ENCODE results near the gene MRPL34. TPM values are rescaled to one million over a fixed set of nuclear protein-coding genes. Genes with fewer than 3 reads are reported as not detected.
"Not testable (repeated sequence)": the region's sequence is repeated elsewhere in the genome, so short reads cannot be mapped to it uniquely, and the experiment has no call there.

Gene MRPL34
- total RNA-seq, 1 donor from 2014 or later: 102 TPM

DNA sequence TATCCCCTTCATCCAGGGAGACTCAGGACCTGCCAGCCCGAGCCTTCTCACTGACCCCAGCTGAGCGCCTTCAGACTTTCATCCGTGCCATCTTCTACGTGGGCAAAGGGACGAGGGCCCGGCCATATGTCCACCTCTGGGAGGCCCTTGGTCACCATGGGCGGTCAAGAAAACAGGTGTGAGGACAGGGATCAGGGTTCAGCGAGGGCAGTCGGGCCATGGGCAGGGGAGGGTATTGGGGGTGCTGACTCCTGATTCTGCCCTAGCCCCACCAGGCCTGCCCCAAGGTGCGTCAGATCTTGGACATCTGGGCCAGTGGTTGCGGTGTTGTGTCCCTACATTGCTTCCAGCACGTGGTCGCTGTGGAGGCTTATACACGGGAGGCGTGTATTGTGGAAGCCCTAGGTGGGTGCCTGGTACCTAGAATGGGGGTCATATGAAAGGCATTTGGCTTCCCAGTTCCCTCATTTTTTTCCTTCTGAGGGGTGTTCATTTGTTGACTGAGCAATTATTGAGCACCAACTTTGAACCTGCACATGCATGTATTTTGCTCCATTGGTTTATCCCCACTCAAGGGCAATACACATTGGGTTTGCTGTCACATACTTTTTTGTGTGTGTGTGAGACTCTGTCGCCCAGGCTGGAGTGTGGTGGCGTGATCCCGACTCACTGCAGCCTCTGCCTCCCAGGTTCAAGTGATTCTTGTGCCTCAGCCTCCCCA is 20.1 kb upstream of the MRPL34 start:
- DNase-seq (ENCODE audit: low spot score): no peak

DNA sequence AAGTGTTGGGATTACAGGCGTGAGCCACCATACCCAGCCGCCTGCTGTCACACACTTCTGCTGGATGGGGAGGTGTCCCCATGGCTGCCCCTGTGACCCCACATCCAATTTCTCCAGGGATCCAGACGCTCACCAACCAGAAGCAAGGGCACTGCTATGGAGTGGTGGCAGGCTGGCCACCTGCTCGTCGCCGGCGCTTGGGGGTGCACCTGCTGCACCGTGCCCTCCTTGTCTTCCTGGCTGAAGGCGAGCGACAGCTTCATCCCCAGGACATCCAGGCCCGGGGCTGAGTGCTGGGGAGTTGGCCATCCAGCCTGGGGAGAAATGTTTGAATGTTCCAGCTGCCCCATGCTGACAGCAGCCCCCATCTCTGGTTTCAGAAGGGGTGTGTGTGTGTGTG is 19.4 kb upstream of the MRPL34 start:
- no peak for DNase-seq (ENCODE audit: low spot score)

DNA sequence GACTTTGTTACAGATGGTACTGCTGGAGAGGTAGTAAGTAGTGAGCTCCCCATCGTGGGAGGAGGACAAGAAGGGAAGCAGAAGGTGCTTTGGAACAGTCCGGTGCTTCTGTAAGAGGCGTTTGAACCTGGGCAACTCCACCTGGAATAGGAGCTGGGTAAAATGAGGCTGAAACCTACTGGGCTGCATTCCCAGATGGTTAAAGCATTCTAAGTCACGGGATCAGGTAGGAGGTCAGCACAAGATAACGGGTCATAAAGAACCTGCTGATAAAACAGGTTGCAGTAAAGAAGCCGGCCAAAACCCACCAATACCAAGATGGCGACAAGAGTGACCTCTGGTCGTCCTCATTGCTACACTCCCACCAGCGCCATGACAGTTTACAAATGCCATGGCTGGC is 18.9 kb upstream of the MRPL34 start:
- DNase-seq (ENCODE audit: low spot score): no peak

DNA sequence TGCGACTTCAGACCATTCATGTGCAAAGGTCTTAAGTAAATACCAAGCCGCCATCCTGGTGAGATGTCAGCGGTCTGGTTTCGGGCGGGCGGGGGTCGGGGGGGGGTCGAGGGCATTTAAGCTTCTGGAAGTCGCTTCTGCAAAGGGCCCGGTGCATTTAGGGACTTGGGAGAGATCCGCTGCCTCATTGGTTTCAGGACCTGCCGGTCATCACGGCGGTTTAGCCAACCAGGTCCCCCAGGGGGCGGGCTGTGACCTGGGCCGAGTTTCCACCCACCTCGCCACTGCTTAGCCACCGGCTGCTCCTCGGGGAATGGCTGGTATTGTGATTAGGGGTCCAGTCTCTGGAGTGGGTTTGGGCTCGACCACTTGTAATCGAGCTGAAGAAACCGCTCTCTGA is 16.2 kb upstream of the MRPL34 start:
- peak; percentile 59 for DNase-seq (ENCODE audit: low spot score)

DNA sequence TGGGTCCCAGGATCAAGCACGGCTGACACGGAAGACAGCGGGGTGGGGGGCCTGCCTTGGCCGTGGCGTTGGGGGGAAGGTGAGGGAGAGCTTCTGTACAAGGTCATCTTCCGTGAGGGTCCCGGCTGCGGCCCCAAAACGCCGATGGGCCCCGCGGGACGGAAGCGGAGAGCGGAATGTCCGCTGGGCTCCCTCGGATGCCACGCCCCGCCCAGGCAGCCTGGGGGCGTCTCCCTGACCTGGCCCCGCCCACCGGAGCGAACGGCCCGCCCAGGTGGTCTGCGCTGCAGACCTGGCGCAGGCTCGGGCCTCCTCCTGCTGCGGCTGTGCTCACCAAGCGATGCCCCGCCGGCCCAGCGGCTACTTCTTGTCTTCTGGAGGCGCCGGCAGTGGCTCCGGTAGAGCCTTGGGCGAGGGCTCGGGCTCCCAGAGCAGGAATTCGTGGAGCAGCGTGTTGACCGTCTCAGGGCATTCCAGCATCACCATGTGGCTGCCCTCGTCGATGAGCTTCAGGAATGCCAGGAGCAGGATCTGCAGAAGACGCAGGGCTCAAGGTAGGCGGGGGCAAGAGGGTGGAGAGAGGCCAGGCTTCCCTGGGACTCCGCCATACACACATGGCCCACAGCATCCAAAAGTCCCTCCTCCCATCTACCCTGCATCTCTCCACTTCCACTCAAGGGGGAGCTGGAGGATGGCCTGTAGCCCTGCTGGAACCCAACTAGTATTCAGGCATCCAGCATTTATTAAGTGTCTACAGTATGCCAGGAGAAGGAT is 13.2 kb upstream of the MRPL34 start:
- DNase-seq (ENCODE audit: low spot score): peak; percentile 80

DNA sequence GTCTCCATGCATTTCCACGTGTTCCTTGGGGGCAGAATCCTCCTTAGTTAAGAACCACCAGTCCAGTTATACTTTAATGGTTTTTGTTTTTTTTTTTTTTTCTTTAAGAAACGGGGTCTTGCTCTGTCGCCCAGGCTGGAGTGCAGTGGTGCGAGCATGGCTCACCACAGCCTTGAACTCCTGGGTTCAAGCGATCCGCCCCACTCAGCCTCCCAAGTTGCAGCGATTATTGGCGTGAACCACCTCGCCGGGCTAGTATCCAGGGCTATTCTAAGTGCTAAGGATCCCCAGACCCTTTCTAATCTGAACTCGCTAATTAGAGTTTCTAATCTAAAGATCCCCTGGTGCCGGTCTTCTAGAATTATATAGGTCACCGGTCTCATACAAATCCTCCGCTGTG is 12.1 kb upstream of the MRPL34 start:
- DNase-seq (ENCODE audit: low spot score): no peak

DNA sequence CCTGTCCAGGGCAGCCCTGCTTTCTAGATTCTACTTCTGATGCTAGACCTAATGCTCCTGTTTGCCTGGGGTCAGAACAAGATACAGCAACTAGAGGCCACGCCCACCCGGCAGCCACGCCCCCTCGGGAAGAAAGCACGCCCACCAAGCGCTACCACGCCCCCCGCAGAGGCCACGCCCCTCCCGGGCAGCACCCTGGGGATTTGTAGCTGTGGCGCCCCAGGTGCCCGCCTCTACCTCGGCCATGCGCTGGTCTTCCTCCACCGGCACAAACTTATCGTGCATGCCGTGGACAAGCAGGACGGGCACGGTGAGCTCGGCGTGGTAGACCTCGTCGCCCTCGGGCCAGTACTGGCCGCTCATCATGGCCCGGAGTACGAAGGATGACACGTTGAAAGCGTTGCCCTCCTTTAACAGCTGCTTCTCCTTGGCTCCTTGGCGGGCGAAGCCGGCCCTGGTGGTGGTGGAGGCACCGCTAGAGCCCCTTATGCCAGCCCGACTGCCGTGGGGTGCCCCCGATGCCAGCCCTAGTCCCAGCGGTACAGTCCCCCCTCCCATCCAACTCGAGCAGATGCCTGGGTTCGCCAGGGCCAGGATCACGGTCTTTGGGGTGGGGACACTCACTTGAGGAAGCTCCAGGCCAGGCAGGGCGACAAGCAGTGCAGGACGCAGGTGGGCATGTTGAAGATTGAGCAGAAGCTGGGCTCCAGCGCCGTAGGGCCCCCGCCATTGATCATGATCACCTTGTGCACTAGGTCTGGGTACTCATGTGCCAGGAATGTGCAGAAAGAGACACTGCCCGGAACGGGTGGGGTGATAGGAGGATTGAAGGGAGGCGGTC is 11.4 kb upstream of the MRPL34 start:
- no peak for DNase-seq (ENCODE audit: low spot score)

DNA sequence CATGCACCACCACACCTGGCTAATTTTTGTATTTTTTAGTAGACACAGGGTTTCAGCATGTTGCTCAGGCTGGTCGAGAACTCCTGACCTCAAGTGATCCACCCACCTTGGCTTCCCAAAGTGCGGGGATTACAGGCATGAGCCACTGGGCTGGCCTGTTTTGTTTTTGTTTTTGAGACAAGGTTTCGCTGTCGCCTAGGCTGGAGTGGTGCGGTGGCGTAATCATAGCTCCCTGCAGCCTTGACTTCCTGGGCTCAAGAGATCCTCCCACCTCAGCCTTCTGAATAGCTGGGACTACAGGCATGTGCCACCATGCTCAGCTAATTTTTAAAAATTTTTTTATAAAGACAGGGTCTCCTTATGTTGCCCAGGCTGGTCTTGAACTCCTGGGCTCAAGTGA is 10.1 kb upstream of the MRPL34 start:
- not testable (repeated sequence) for DNase-seq (ENCODE audit: low spot score)

DNA sequence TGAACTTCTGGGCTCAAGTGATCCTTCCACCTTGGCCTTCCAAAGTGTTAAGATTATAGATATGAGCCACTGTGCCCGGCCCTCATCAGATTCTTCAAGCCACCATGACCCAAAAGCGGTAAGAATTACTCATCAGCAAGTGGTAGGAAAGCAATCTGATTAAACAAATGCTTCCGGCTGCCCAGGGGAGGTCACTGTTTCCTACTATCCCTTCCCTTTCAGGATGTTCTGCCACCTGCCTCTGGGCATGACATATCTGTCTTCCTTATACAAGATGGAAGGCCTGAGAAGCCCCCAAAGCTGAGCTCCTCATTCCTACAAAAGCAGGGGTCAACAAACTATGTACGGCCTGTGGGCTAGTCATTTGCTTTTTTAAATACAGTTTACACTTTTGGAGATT is 9.4 kb upstream of the MRPL34 start:
- no peak for DNase-seq (ENCODE audit: low spot score)

DNA sequence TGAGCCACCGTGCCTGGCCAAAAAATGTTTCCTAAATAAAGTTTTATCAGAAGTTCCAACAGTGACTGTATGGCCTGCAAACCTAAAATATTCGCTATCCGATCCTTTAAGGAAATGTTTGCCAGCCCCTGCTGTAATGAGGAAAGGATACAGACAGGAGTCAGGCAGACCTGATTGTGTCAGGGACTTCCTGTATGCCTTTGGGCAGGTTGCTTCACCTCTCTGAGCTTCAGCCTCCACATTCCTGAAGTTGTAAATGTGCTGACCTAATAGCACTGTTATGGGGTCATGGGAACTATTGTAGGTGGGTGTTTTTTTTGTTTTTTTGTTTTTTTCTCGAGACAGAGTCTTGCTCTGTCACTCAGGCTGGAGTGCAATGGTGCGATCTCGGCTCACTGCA is 8.7 kb upstream of the MRPL34 start:
- no peak for DNase-seq (ENCODE audit: low spot score)

DNA sequence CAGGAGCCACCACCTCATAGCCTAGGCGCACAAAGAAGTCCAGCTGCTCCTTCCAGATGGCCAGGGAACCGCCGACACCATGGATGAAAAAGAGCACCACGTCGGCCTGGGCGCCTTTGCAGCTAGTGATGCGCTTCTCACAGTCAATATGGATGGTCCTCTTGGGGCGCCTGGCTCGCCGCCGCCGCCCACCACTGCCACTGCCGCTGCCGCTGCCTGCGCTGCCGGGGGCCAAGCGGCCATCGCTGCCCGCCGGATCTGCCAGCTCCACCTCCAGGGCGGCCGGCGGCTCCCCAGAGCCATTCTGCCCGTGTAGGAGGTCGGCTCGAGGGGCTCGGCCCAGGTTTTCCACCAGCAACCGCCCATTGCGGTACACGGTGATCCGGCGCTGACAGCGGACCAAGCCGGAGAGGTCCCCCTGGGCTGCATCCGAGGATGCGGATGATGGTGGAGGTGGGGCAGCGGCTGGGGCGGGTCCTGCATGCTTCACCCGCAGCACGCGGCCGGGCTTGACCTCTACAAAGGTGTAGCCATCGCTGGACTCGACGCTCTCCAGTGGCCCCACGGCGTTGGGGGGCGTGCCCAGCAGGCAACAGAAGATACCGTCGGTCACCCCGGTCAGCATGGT is 4.6 kb upstream of the MRPL34 start:
- no peak for DNase-seq (ENCODE audit: low spot score)

DNA sequence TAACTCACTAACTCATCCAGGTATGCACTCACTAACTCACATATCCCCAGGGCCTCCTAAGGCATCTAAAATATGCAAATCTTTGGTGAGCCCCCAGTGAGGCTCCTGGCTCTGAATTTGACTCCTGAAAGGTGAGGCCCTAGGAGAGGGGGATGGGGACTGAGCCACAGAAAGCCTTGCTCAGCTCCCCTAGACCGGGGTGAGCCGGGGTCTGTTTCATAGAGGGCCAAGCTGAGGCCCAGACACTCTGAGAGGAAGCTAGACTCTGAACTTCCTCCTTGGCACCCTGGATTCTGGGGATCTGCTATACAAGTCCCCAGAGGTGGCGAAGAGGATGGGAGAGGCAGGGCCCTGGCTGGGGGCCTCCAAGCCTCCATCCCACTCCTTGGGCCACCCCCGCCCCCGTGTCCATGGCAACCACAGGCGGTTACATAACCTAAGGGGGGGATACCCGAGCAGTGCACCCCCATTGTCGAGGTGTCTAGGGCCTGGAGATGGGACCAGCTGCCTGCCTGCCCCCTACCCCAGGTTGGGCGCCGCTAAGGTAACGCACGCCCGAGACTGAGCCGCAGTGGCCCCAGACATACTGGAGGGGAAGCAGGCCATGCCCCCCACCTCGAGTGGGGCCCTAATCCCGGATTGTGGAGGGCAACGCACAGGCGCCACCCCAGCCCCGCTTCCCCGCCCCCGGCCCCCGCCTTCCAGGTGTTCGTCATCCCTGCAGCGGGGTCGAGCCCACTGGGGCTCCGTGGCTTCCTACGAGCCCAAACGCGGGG is 3.1 kb upstream of the MRPL34 start:
- DNase-seq (ENCODE audit: low spot score): no peak

DNA sequence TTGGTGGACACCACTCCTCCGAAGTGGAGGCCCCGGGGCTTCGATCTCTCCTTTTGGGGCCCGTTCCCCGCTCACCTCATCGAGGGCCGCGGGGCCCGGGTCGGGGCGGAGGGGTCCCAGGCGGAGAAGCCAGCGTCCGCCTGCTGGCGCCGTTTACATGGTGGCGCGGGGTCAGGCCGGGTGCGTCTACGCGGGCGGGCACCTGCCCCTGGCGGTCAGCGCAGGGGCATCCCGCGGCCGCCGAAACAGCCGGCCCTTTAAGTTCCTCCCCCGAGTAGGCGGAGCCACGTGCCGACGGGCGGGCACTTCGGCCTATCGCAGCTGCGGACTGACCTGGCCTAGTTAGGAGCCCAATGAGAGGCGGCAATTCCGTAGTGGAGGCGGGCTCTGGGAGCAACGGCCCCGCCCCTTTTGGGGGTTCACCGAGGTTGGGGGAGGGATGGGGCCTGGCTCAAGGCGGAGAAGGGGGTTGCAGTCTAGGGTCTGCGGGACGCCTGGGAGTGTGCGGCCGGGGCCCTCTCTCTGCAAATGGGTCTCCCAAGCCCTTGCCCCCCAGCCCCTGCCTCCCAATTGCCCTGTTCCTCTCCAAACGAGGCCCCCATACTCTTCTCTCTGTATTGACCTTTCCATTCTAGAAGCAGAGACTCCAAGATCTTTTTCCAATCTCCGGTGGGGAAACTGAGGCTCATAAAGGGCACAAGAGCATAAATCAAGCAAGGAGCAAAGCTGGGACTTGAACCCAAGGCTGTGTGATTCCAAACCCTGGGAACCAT is 2.3 kb upstream of the MRPL34 start, which contains the start of gene ABHD8:
ABHD8 (minus strand) TSS at position 259 of the 773 bp plus-strand sequence. CDS start 1,809 bp downstream, outside the sequence.
- peak; percentile 96 for DNase-seq (ENCODE audit: low spot score)

DNA sequence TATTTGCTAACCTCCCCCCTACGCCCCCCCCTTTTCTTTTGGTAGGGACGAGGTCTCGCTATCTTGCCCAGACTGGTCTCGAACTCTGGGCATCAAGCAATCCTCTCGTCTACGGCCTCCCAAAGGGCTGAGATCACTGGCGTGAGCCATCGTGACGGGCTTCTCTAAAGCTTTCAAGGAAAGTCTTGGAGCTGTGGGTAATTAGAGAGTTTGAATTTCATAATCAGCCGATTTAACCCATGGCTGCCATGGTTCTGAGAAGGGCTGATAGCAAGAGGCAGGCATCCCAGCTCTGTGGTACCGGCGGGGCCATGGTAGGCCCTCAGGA is 1.8 kb upstream of the MRPL34 start:
- DNase-seq (ENCODE audit: low spot score): no peak

DNA sequence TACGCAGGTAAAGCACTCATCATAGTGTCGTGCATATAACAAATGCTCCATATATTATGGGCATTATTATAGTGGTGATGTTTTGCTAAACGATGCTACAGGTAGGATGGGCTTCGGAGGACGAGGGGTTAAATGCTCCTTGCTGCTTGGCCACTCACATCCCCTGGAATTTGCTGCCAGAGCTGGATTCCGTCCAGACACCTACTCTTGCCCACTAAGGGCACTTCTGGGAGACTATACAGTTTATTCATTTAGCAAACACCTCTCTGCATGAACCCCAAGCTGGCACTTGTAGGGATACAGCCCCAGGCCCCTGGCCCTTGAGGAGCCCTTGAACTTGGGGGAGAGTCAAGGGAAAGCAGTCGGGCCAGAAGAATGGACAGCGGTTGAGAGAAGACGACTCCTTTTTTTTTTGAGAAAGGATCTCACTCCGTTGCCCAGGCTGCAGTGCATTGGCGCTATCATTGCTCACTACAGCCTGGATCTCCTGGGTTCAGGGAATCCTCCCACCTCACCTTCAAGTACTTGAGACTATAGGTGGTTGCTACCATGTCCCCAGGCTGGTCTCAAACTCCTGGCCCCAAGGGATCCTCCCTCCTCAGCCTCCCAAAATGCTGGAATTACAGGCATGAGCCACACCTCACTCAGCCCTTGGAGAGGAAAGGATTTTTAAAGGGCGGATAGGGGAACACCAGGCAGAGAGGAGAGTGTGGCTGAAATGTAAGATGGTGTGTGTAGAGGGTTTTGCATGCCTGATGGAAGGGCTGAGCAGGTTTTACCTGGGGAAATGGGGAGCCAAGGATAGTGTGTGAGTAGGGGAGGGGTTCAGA is 1.1 kb upstream of the MRPL34 start:
- DNase-seq (ENCODE audit: low spot score): no peak

DNA sequence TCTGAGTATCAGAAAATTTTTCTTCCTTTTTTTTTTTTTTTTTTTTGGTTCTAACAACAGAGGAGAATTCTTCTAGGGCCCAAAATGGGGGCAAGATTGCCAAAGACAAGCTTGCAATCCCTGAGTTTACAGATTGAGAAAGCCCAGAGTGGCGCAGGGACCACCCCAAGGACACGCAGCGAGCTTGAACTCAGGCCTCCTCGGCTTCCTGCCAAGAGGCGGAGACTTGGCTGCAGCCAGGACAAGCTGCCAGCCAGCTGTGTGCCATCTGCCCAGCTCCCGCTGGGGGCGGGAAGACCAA is 506 bp upstream of the MRPL34 start:
- no peak for DNase-seq (ENCODE audit: low spot score)

DNA sequence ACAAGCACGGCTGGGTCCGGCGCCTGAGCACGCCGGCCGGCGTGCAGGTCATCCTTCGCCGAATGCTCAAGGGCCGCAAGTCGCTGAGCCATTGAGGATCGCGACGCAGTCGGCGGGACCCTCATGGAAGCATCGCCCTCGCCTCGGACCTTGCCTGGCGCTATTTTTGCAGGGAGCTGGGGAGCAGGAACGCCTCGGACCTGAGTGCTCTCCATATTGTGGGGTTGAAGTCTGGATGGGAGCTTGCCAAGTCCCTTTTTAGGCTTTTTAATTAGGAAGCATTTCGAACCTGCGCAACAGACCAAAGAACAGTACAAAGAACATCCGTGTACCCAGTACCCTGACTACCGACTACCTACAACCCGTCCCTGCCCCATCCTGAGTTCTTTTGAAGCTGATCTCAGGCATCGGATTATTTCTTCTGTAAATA is 628 bp downstream of the MRPL34 start:
- no peak for DNase-seq (ENCODE audit: low spot score)

DNA sequence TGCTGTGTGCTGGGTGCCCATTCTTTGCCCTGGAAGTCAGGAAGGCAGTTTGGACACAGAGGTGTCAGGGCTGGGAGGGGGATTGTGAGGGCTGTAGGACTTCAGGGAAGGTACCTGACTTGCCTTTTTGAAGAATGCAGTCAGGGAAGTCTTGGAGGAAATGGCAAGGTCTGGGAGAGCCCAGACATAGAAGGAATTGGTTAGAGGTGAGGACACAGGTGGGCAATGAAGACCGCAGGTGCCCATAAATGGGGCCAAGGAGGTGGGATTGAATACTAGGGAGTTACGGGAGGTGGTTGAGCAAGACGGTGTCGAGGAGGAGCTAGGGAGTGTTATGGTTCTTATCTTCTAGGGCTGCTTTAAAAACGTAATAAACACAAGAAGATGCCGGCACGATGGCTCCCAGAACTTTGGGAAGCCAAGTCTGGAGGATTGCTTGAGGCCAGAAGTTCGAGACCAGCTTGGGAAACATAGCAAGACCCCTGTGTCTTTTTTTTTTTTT is 2.3 kb downstream of the MRPL34 start:
- DNase-seq (ENCODE audit: low spot score): no peak

DNA sequence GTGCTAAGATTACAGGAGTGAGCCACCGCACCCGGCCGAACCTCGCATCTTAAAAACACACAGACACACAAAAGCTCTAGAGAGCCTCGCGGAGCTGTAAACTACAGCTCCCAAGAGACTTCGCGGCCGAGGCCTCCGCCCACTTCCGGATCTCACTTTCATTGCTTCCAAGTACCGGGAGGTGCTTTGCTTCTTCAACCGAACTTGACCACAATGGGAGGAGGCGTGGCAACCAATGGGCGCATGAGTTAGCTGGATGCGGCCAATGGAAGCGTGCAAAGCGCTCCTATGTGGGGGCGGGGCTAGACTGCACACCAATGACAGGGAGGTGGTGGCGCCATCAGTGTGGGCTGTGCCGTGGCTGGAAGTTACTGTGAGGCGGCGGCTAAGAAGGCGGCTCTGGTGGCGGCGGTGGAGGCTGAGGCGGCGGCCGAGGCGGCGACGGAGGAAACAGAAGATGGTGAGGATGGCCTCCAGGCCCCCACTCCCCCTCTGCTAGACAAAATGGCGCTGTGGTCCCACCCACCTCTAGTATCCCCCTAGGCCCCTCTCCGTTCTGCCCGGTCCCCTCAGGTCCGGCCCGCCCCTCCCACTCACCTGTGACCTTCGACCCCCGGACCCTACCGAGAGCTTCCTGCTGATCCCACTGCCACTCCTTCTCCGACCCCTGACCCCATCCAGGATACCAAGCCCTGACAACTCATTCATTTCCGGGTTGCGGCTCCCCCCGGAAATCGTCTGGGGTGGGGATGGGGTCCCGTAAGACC is 3.7 kb downstream of the MRPL34 start, which contains the start of gene DDA1:
DDA1 (plus strand) TSS at position 366 of the 767 bp plus-strand sequence; CDS start at position 458, 92 bp downstream.
- peak; percentile 100 for DNase-seq (ENCODE audit: low spot score)

Measured in mucosa of gallbladder (tissue), 1 donor.